IPS DF 6.9 (cell line): ENCODE measurements around the gene EPS8L2.
"Not testable (repeated sequence)": the region's sequence is repeated elsewhere in the genome, so short reads cannot be mapped to it uniquely, and the experiment has no call there.

Experiments
- DNase-seq: peaks from one replicate; pipeline ENCODE4 v3.0.0-alpha.2; 2013; ENCODE audit warnings: low read depth, low spot score
- H3K27ac ChIP-seq: one replicate; pipeline ENCODE4 v1.5.1; 2013; ENCODE audit warnings: low read length, control low read depth
- H3K27me3 ChIP-seq: 2 replicates; pipeline ENCODE4 v1.6.1; 2013; ENCODE audit warnings: mild to moderate bottlenecking, low read length; ENCODE audit not compliant: control insufficient read depth, insufficient read depth
- H3K36me3 ChIP-seq: 2 replicates; pipeline ENCODE4 v1.6.1; 2013; ENCODE audit warnings: low read length; ENCODE audit not compliant: control insufficient read depth, insufficient read depth
- H3K4me1 ChIP-seq: 2 replicates; pipeline ENCODE4 v1.6.1; 2013; ENCODE audit warnings: low read length; ENCODE audit not compliant: control insufficient read depth, insufficient read depth
- H3K4me3 ChIP-seq: 2 replicates; pipeline ENCODE4 v1.5.1; 2013; ENCODE audit warnings: mild to moderate bottlenecking, low read length
- H3K9me3 ChIP-seq: 2 replicates; pipeline ENCODE4 v1.6.1; 2013; ENCODE audit warnings: low read length, inconsistent platforms; ENCODE audit not compliant: control insufficient read depth, insufficient read depth
- WGBS: extraction: QIAGEN DNeasy Blood & Tissue Kit; methylation state at CpG from one replicate; pipeline ENCODE4 v1.1.7; 2013; ENCODE audit warnings: mixed read lengths, missing lambda C conversion rate; ENCODE audit not compliant: insufficient read length, insufficient coverage; 5-methylcytosine and 5-hydroxymethylcytosine counted together

The EPS8L2 gene

GRCh38 chr11:689625-690024 is 16.4 kb upstream of the EPS8L2 start:
- no CpG with 5 or more reads among the region's 7 CpGs for WGBS
- Histone ChIP-seq H3K4me1 (peaks cover 8% of the 10 kb centered on the region), H3K9me3 (no peaks in the 10 kb centered on the region), H3K27ac (no peak overlapping the region), H3K36me3 (peaks cover 21% of the 10 kb centered on the region), H3K4me3 (no peak overlapping the region), H3K27me3 (no peaks in the 10 kb centered on the region)
- no peak for DNase-seq

- DNase-seq, H3K4me3 ChIP-seq, H3K9me3 ChIP-seq, H3K27me3 ChIP-seq, H3K4me1 ChIP-seq, H3K27ac ChIP-seq: not testable (repeated sequence)
- H3K36me3 ChIP-seq = peaks cover 20% of the 10 kb centered on the region
- WGBS = no CpG with 5 or more reads among the region's 3 CpGs
Observed at GRCh38 chr11:690244-690643, 15.8 kb upstream of the EPS8L2 start.

DNA sequence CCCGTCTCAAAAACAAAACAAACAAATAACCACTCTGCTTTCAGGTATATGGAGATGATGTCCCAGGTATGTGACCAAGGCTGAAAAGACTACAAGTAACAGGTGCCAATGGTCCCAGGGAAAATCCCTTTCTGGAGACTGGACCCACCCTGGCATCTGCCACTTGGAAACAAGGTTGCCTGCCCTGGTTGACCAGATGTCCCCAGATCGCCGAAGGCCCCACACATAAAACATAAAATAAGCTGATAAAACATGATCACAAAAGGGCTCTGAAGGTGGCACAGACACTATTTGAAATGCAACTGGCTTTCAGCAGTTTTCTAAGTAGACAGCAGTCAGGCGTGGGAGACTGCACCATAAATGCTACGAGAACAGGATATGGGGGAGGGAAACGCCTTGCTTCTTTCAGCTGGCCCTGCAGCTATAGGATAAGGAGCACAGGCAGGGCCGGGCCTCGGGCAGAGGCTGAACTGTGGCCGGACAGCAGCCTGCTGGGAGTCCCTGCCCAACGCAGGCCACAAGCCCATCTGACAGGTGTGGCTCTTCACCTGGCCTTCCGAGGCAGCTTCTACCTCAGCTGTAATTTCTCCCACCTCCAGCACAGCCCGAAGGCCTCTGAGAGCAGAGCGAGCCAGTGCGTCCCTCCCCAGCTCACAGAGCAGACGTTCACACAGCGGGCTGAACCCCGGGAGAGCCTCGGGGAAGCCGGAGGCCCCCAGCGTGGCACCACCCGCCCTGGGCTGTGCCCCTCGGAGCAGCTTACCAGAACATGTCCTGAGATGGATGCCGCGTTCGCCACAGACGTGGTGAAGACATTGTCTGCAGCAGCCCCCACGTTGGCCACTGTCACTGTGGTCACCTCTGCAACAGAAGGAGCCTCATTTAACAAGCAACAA is 15.0 kb upstream of the EPS8L2 start:
- Histone ChIP-seq H3K36me3 (peaks cover 20% of the 10 kb centered on the region), H3K4me1 (peaks cover 9% of the 10 kb centered on the region), H3K9me3 (no peaks in the 10 kb centered on the region), H3K4me3 (no peak overlapping the region), H3K27me3 (no peaks in the 10 kb centered on the region), H3K27ac (no peak overlapping the region)
- no peak for DNase-seq
- no CpG with 5 or more reads among the region's 27 CpGs for WGBS

- H3K27ac ChIP-seq = no peak overlapping the region
- WGBS = no CpG with 5 or more reads among the region's 18 CpGs
- H3K4me3 ChIP-seq = no peak overlapping the region
- H3K4me1 ChIP-seq = peaks cover 9% of the 10 kb centered on the region
- no peaks in the 10 kb centered on the region for H3K9me3 ChIP-seq
- peaks cover 14% of the 10 kb centered on the region for H3K36me3 ChIP-seq
- DNase-seq = no peak
- H3K27me3 ChIP-seq = no peaks in the 10 kb centered on the region
Observed at GRCh38 chr11:691710-692590, 14.1 kb upstream of the EPS8L2 start.

- no peak overlapping the region for H3K4me3 ChIP-seq
Observed at GRCh38 chr11:692824-693414, 13.1 kb upstream of the EPS8L2 start.

GRCh38 chr11:693415-693831 is 12.6 kb upstream of the EPS8L2 start:
- peaks cover 5% of the 10 kb centered on the region; the same call in 1 of the 2 replicates for H3K36me3 ChIP-seq
- H3K4me1 ChIP-seq = peaks cover 11% of the 10 kb centered on the region
- no peaks in the 10 kb centered on the region for H3K27me3 ChIP-seq
- DNase-seq = no peak
- H3K9me3 ChIP-seq = no peaks in the 10 kb centered on the region
- no peak overlapping the region for H3K4me3 ChIP-seq
- WGBS = no CpG with 5 or more reads among the region's 13 CpGs
- no peak overlapping the region for H3K27ac ChIP-seq

More at GRCh38 chr11:692824-693414, 13.1 kb upstream of the EPS8L2 start:
- Histone ChIP-seq H3K36me3 (peaks cover 8% of the 10 kb centered on the region; the same call in 1 of the 2 replicates), H3K4me1 (peaks cover 10% of the 10 kb centered on the region), H3K27me3 (no peaks in the 10 kb centered on the region), H3K27ac (no peak overlapping the region), H3K9me3 (no peaks in the 10 kb centered on the region)
- DNase-seq = no peak
- WGBS = no CpG with 5 or more reads among the region's 23 CpGs

DNA sequence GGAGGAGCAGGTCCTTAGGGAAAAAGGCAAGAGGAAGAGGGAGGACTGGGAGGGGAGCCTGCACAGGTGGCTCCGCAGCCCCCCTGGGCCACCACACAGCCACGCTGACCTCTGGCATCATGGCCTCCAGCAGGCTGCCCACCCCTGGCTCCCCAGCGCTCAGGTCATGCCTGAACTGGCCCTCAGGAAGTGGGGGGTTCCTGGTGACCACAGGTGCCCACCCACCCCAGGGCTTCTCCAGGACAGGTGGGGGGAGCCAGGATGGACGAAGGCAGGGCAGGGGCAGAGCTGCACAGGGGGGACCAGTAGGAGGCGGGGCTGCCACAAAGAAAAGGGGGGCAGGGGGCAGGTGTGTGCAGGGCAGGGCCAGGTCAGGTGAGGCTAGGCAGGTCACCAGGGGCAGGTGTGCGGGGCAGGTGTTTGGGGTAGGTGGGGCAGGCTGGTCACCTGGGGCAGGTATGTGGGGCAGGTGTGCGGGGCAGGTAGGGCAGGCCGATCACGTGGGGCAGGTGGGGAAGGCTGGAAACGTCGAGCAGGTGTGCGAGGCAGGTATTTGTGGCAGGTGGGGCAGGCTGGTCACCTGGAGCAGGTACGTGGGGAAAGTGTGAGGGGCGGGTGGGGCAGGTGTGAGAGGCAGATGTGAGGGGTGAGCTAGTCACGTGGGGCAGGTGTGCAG is 12.0 kb upstream of the EPS8L2 start:
- peaks cover 12% of the 10 kb centered on the region for H3K4me1 ChIP-seq
- peak overlapping the region; percentile 4; the same call in 1 of the 2 replicates for H3K4me3 ChIP-seq
- H3K27ac ChIP-seq = no peak overlapping the region
- H3K27me3 ChIP-seq = no peaks in the 10 kb centered on the region
- H3K36me3 ChIP-seq = peaks cover 5% of the 10 kb centered on the region; the same call in 1 of the 2 replicates
- WGBS = no CpG with 5 or more reads among the region's 15 CpGs
- no peak for DNase-seq
- H3K9me3 ChIP-seq = no peaks in the 10 kb centered on the region

DNA sequence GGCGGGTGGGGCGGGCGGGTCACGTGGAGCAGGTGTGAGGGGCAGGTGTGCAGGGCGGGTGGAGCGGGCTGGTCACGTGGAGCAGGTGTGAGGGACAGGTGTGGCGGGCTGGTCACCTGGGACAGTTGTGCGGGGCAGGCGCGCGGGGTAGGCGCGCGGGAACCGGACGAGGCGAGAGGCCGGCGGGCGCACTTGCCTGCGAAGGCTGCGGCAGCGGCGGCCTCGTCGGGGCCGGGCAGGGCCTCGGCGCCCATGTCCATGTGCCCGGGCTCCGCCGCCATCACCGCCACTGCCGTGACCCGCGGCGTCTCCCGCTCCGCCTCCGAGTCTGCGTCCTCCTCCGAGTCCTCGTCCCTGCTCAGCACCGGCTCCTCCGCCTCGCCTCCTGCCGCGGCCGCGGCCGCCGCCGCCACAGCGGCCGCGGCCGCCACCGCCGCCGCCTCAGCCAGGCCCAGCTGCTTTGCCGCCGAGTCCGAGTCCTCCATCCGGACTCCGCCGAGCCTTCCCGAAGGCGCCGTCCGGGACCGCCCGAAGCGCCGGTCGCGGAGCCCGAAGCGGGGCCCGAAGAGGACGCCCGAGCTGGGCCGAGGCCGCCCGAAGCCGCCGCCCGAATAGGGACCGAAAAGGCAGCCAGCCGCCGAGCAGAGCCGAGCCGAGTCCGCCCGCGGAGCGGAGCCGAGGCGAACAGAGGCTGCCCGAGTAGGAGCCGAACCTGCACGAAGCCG is 11.3 kb upstream of the EPS8L2 start, which contains the start of gene DEAF1:
TSS of gene DEAF1 (minus strand) at position 660 of the 725 bp plus-strand sequence. CDS start at position 485, 175 bp downstream.
- DNase-seq = peak; percentile 88
- no peak within 1 kb of the TSS for H3K27ac ChIP-seq
- no peaks in the 10 kb centered on the region for H3K9me3 ChIP-seq
- peak within 1 kb of the TSS; percentile 58; the same call in 1 of the 2 replicates for H3K4me3 ChIP-seq
- WGBS = no CpG with 5 or more reads among the region's 103 CpGs
- H3K4me1 ChIP-seq = peaks cover 12% of the 10 kb centered on the region
- H3K27me3 ChIP-seq = no peaks in the 10 kb centered on the region
- peaks cover 1% of the 10 kb centered on the region; the same call in 1 of the 2 replicates for H3K36me3 ChIP-seq

DNA sequence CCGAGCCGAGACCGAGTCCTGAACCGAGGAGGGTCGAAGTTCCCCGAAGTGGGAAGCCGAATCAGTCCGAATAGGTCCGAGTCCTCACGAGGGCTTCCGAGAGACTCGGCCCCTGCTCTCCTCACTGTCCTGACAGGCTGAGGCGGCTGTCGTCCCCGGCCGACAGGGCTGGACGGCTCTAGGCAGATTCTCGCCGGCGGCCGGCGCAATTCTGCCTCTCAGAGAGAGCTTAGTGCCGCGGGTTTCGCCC is 10.8 kb upstream of the EPS8L2 start:
- Histone ChIP-seq H3K4me3 (peak overlapping the region; percentile 58; the same call in 1 of the 2 replicates), H3K36me3 (no peaks in the 10 kb centered on the region), H3K4me1 (peaks cover 12% of the 10 kb centered on the region), H3K9me3 (no peaks in the 10 kb centered on the region), H3K27ac (no peak overlapping the region), H3K27me3 (no peaks in the 10 kb centered on the region)
- no CpG with 5 or more reads among the region's 25 CpGs for WGBS
- no peak for DNase-seq
